Measurements from ENCODE around the gene ADAM12.

DNA sequence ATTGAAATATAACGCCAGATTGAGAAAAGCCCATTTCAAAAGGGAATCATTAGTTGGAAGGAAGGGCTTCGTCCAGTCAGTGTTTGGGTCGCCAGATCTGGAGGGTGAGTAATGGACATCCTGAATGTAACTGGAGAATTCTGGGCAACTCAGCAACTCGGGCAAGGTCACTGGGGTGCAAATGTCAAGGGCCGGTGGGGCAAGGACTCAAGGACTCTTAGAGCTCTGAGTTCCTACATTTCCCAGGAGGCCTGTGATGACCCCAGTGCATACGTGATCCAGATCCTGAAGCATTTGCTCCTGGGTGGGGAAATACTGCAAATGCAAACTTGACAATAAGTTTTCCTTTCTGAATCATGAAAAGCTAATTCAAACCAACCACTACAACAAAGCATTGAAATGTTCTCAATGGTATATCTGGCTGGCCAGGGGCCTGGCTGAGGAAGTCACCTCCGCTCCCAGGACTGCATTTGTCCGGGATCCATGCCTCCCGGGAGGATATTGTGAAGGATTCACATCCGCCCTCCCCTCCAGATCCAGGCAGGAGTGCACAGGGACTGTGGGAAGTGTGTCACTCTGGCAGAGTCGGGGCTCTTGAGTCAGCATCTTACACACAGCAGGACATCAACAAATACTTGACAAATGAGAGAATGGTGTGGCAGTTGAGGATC, 327.9 kb downstream of the ADAM12 start:
- TF ChIP-seq LEF1 (IDR thresholded peaks at IDR 0.05; ENCODE audit: borderline replicate concordance) = no peak
- no peak for TF ChIP-seq SP1 (IDR thresholded peaks at IDR 0.05)
- no peak for TF ChIP-seq ZNF384 (IDR thresholded peaks at IDR 0.05)
- TF ChIP-seq ARNT (IDR thresholded peaks at IDR 0.05) = no peak
- TF ChIP-seq NFRKB (IDR thresholded peaks at IDR 0.05) = no peak
- TF ChIP-seq BHLHE40 (IDR thresholded peaks at IDR 0.05; ENCODE audit: borderline replicate concordance) = no peak
- TF ChIP-seq FOXA1 (IDR thresholded peaks at IDR 0.05) = no peak
- TF ChIP-seq L3MBTL2 (conservative IDR thresholded peaks at IDR 0.05) = no peak
- no peak for TF ChIP-seq SUZ12 (IDR thresholded peaks at IDR 0.05)
- TF ChIP-seq, protein P1, sequence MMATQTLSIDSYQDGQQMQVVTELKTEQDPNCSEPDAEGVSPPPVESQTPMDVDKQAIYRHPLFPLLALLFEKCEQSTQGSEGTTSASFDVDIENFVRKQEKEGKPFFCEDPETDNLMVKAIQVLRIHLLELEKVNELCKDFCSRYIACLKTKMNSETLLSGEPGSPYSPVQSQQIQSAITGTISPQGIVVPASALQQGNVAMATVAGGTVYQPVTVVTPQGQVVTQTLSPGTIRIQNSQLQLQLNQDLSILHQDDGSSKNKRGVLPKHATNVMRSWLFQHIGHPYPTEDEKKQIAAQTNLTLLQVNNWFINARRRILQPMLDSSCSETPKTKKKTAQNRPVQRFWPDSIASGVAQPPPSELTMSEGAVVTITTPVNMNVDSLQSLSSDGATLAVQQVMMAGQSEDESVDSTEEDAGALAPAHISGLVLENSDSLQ (IDR thresholded peaks at IDR 0.05) = no peak
- no peak for TF ChIP-seq CTBP1 (IDR thresholded peaks at IDR 0.05; ENCODE audit: borderline replicate concordance)
